GM12873 (cell line): ENCODE results near the gene NUBPL.

Experiments
- CTCF ChIP-seq: IDR thresholded peaks from 2 replicates; pipeline ENCODE4 v1.5.1; 2012; ENCODE audit warnings: low read depth, mild to moderate bottlenecking, moderate library complexity, low read length, control low read depth; ENCODE audit not compliant: insufficient read depth; ENCODE audit errors: missing control alignments

Gene NUBPL

DNA sequence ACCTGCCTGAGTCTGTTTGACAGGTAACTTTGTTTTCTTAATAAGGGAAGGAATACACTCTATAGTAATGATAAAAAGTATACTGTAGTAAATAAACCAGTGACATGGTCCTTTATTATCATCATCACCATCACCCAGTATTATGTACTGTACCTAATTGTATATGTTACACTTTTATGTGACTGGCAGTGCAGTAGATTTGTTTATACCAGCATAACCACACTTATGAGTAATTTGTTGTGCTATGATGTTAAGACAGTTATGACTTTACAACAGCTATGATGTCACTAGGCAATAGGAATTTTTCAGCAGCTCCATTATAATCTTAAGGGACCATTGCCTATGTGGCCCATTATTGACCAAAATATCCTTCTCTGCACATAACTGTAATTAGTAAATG, 155.0 kb downstream of the NUBPL start:
- no peak for TF ChIP-seq CTCF

- TF ChIP-seq CTCF, result no peak
These were observed 156.3 kb downstream of the NUBPL start for GRCh38 chr14:31717294-31718085.

GRCh38 chr14:31718585-31718984, 157.4 kb downstream of the NUBPL start:
- TF ChIP-seq CTCF, result no peak

DNA sequence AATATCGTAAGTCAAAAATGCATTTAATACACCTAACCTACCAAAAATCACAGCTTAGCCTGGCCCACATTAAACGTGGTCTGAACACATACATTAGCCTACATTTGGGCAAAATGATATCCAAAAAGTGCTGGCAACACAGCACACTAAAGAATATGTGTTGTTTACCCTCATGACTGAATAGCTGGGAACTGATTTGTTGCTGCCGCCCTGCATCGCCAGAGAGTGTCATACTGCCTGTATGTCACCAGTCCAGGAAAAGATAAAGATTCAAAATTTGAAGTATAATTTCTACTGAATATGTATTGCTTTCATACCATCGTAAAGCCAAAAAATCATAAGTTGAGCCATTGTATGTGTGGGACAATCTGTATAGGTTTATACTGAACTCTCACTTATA, 157.8 kb downstream of the NUBPL start:
- no peak for TF ChIP-seq CTCF

DNA sequence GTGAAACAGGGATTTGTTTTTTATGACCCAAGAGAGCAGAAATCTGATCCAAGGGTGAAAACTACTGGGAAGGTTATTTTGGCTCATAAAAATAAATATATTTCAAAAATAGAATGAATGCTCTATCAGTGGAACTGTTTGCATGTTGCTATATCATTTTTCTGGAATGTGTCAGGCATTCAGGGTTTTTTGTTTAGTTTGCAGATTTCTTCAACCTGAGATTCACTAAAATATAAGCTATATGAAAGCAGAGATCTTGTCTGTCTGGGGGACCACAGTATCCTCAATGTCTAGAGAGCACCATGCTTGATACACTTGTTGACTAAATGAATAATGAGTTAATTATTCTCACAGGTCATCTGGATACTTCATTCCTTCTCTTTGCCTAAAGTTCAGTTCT, 165.1 kb downstream of the NUBPL start:
- no peak for TF ChIP-seq CTCF

DNA sequence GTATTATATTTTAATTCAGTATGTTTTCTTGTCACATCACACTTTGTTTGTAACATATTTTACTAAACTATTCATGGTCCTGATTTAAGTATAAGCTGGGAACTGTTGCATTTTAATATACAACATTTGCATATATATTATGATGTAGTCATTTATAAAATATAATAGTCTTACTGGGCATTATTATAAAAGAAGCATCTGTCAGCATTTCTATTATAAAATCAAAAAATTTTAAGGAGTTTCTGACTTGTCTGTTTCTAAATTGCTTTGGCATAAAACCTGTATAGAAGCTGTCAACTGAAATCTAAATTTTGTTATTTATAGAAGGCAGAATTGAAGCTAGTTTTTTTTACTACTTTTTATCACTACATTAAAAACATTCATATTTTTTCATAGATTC, 166.6 kb downstream of the NUBPL start:
- TF ChIP-seq CTCF, result no peak

DNA sequence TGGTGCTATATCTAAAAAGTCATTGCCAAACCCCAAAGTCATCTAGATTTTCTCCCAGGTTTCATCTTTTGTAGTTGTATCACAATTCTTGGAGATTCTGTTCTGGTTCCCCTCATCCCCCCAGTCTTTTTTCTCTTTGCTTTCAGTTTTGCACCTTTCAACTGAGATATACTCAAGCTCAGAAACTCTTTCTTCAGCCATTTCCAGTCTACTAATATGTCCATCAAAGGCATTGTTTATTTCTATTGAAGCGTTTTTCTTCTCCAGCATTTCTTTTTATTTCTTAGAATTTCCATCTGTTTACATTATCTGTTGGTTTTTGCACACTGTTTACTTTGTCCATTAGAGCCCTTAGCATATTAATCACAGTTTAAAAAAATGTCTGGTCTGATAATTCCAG, 179.5 kb downstream of the NUBPL start:
- TF ChIP-seq CTCF, result no peak
